Sigmoid colon (tissue), 7 donors: Measurements from ENCODE around the gene SLC22A1. TPM values are rescaled to one million over a fixed set of nuclear protein-coding genes. Genes with fewer than 3 reads are reported as not detected.
A peak's percentile ranks its signal among the peaks of the same experiment; 100 is the strongest.

Experiments used
- DNase-seq: peaks from one replicate; pipeline ENCODE4 v3.0.0-alpha.2; 2019
- H3K27ac ChIP-seq, 4 donors: fragments of 200-600 bp; sonication (generic); one replicate each; pipeline ENCODE4 v1.5.1; 2016 to 2019; ENCODE audit warnings: mild to moderate bottlenecking in 1 of 4
- H3K27me3 ChIP-seq, 3 donors: fragments of 200-600 bp; sonication (generic); one replicate each; pipeline ENCODE4 v1.5.1; 2019; ENCODE audit warnings: mild to moderate bottlenecking in 1 of 3
- H3K36me3 ChIP-seq, 4 donors: fragments of 200-600 bp; sonication (generic); one replicate each; pipeline ENCODE4 v1.5.1; 2016 to 2019
- H3K4me1 ChIP-seq, 4 donors: fragments of 200-600 bp; sonication (generic); one replicate each; pipeline ENCODE4 v1.5.1; 2017 to 2019
- H3K4me3 ChIP-seq, 4 donors: fragments of 200-600 bp; sonication (generic); one replicate each; pipeline ENCODE4 v1.5.1; 2017 to 2019; ENCODE audit warnings: mild to moderate bottlenecking in 2 of 4, moderate library complexity in 1 of 4
- H3K9me3 ChIP-seq, 4 donors: fragments of 200-600 bp in 3 of 4; sonication (generic) in 3 of 4; one replicate each; pipeline versions ENCODE4 v1.5.1 to v1.6.1; 2013 to 2019
- CTCF ChIP-seq, 4 experiments: fragments of 450-650 bp in 3 of 4; fragments of 200-600 bp in 1 of 4; IDR thresholded peaks; one replicate each; pipeline ENCODE4 v1.5.1; 2016 to 2019; ENCODE audit warnings: antibody characterized with exemption in 4 of 4, mild to moderate bottlenecking in 3 of 4, moderate library complexity in 2 of 4
- EP300 ChIP-seq, 4 donors: sonication (generic); formaldehyde crosslinking; IDR thresholded peaks; one replicate each; pipeline ENCODE4 v1.6.1; 2017; ENCODE audit warnings: antibody characterized with exemption in 4 of 4
- POLR2A ChIP-seq, 2 donors: fragments of 450-650 bp; IDR thresholded peaks; one replicate each; pipeline ENCODE4 v1.6.1; 2016; ENCODE audit warnings: antibody characterized with exemption in 2 of 2, mild to moderate bottlenecking in 2 of 2, moderate library complexity in 2 of 2
- POLR2AphosphoS5 ChIP-seq, 4 donors: sonication (generic); formaldehyde crosslinking; IDR thresholded peaks; one replicate each; pipeline ENCODE4 v1.6.1; 2017; ENCODE audit warnings: antibody characterized with exemption in 4 of 4
- WGBS, 2 donors: extraction: QIAGEN DNeasy Blood & Tissue Kit; methylation state at CpG; one replicate each; pipeline ENCODE4 v1.1.7; 2013; 5-methylcytosine and 5-hydroxymethylcytosine counted together
- intact Hi-C: fragments of 100-400 bp; cut with DNase I; formaldehyde crosslinking; loops from one replicate; pipeline ENCODE4 v1.15.1; 2023
- polyA plus RNA-seq, 3 donors: library from polyadenylated mRNA; stranded (reverse); fragments of 200-250 nt; gene quantifications; one replicate each; pipeline ENCODE4 v1.2.3, GENCODE V29; 2013
- total RNA-seq, 4 donors: library from RNA; depleted of rRNA; stranded (reverse); fragments of >200 nt; gene quantifications; one replicate each; pipeline ENCODE4 v1.1.0, GENCODE V29; 2016
- donor health status: healthy with polysubstance abuse.
- donor health status: Bipolar disorder and iron deficiency.
- donor health status: healthy.

The SLC22A1 gene
- total and polyA plus RNA-seq, 7 donors, result 0.58 to 1.9 (median 1.0) TPM; not detected in 3

GRCh38 chr6:160192840-160193239, 71.2 kb downstream of the SLC22A1 start:
- intact Hi-C loops, result no loop called here
- no peak for DNase-seq
- H3K9me3 ChIP-seq, result peaks cover 0 to 19% (median 3%) of the 10 kb centered on the region in 4 donors
- no peaks in the 10 kb centered on the region for H3K36me3 ChIP-seq
- no peak overlapping the region for H3K4me3 ChIP-seq
- TF ChIP-seq CTCF (IDR thresholded peaks at IDR 0.05), result no peak
- no peak for TF ChIP-seq EP300 (IDR thresholded peaks at IDR 0.05)
- no peak for TF ChIP-seq POLR2AphosphoS5 (IDR thresholded peaks at IDR 0.05)
- TF ChIP-seq POLR2A (IDR thresholded peaks at IDR 0.05), result no peak
- WGBS, 2 donors, result 97 to 100% methylated on average over 1 of the region's 1 CpG
- no peaks in the 10 kb centered on the region for H3K27me3 ChIP-seq
- H3K27ac ChIP-seq, result no peak overlapping the region
- no peaks in the 10 kb centered on the region for H3K4me1 ChIP-seq

GRCh38 chr6:160194808-160195207, 73.2 kb downstream of the SLC22A1 start:
- DNase-seq, result no peak
- 84 to 86% methylated on average over 1 of the region's 1 CpG for WGBS, 2 donors
- intact Hi-C loops, result no loop called here
- Histone ChIP-seq H3K9me3 (peaks cover 0 to 19% (median 3%) of the 10 kb centered on the region in 4 donors), H3K4me3 (no peak overlapping the region), H3K27ac (no peak overlapping the region), H3K36me3 (no peaks in the 10 kb centered on the region), H3K4me1 (peaks cover 0 to 7% (median 0%) of the 10 kb centered on the region in 4 donors), H3K27me3 (no peaks in the 10 kb centered on the region)
- TF ChIP-seq POLR2A (IDR thresholded peaks at IDR 0.05) (no peak), CTCF (IDR thresholded peaks at IDR 0.05) (no peak), POLR2AphosphoS5 (IDR thresholded peaks at IDR 0.05) (no peak), EP300 (IDR thresholded peaks at IDR 0.05) (no peak)

- no peak for DNase-seq
- no peak overlapping the region for H3K4me3 ChIP-seq
- H3K27me3 ChIP-seq, result no peaks in the 10 kb centered on the region
- H3K36me3 ChIP-seq, result no peaks in the 10 kb centered on the region
- peaks cover 0 to 7% (median 0%) of the 10 kb centered on the region in 4 donors for H3K4me1 ChIP-seq
- intact Hi-C loops, result no loop called here
- no peak for TF ChIP-seq POLR2AphosphoS5 (IDR thresholded peaks at IDR 0.05)
- TF ChIP-seq EP300 (IDR thresholded peaks at IDR 0.05), result no peak
- TF ChIP-seq POLR2A (IDR thresholded peaks at IDR 0.05), result no peak
- no peak for TF ChIP-seq CTCF (IDR thresholded peaks at IDR 0.05)
- no peak overlapping the region for H3K27ac ChIP-seq
- H3K9me3 ChIP-seq, result peaks cover 0 to 18% (median 3%) of the 10 kb centered on the region in 4 donors
These were observed 76.0 kb downstream of the SLC22A1 start for GRCh38 chr6:160197662-160198061.

- Histone ChIP-seq H3K4me1 (peaks cover 0 to 7% (median 0%) of the 10 kb centered on the region in 4 donors), H3K27ac (peak overlapping the region in 1 of 4 donors; percentile 30), H3K4me3 (no peak overlapping the region), H3K9me3 (peaks cover 0 to 8% (median 3%) of the 10 kb centered on the region in 4 donors), H3K27me3 (no peaks in the 10 kb centered on the region), H3K36me3 (no peaks in the 10 kb centered on the region)
- intact Hi-C loops, result no loop called here
- WGBS, 2 donors, result 1 to 8% methylated on average over 3 of the region's 3 CpGs
- DNase-seq, result no peak
- no peak for TF ChIP-seq CTCF (IDR thresholded peaks at IDR 0.05)
- no peak for TF ChIP-seq POLR2AphosphoS5 (IDR thresholded peaks at IDR 0.05)
- TF ChIP-seq POLR2A (IDR thresholded peaks at IDR 0.05), result no peak
- TF ChIP-seq EP300 (IDR thresholded peaks at IDR 0.05), result no peak
These were observed 77.1 kb downstream of the SLC22A1 start for GRCh38 chr6:160198606-160199211.

GRCh38 chr6:160201061-160201460, 79.4 kb downstream of the SLC22A1 start:
- no peak overlapping the region for H3K27ac ChIP-seq
- WGBS, 2 donors, result 91 to 93% methylated on average over 2 of the region's 2 CpGs
- H3K9me3 ChIP-seq, result no peaks in the 10 kb centered on the region
- H3K4me3 ChIP-seq, result no peak overlapping the region
- H3K27me3 ChIP-seq, result no peaks in the 10 kb centered on the region
- H3K4me1 ChIP-seq, result peaks cover 0 to 7% (median 0%) of the 10 kb centered on the region in 4 donors
- TF ChIP-seq CTCF (IDR thresholded peaks at IDR 0.05), result no peak
- TF ChIP-seq POLR2A (IDR thresholded peaks at IDR 0.05), result no peak
- no peak for TF ChIP-seq POLR2AphosphoS5 (IDR thresholded peaks at IDR 0.05)
- no peak for TF ChIP-seq EP300 (IDR thresholded peaks at IDR 0.05)
- H3K36me3 ChIP-seq, result no peaks in the 10 kb centered on the region
- no peak for DNase-seq
- intact Hi-C loops, result no loop called here
